Activated B cell treated with CpG ODN at 0.5 μM for 24 hours (primary cell): ENCODE results near the gene SYCE1L. TPM values are rescaled to one million over a fixed set of nuclear protein-coding genes. Genes with fewer than 3 reads are reported as not detected.

Experiments
- ATAC-seq: fragments of 200-7000 bp; cut with Tn5 transposase; one replicate; pipeline ENCODE4 v1.10.0; 2021; ENCODE audit warnings: low read depth, mild to moderate bottlenecking, moderate library complexity
- CTCF ChIA-PET: fragments of 350-600 bp; sonication (Branson Sonifier 250); formaldehyde crosslinking; loops from one replicate; lab custom pipeline; 2021; ENCODE audit warnings: antibody characterized with exemption; lab: Charles Lee
- POLR2A ChIA-PET: fragments of 350-600 bp; sonication (Branson Sonifier 250); formaldehyde crosslinking; loops from one replicate; lab custom pipeline; 2021; ENCODE audit warnings: antibody characterized with exemption; lab: Charles Lee
- DNase-seq: peaks from one replicate; pipeline ENCODE4 v3.0.0; 2022
- H3K27ac Mint-ChIP-seq: one replicate; pipeline ENCODE4 v1.8.0; 2020; ENCODE audit warnings: mixed read lengths
- H3K27me3 Mint-ChIP-seq: one replicate; pipeline ENCODE4 v1.8.0; 2021; ENCODE audit warnings: mixed read lengths
- H3K36me3 Mint-ChIP-seq: one replicate; pipeline ENCODE4 v1.8.0; 2021; ENCODE audit warnings: low read depth, mixed read lengths
- H3K4me1 Mint-ChIP-seq: one replicate; pipeline ENCODE4 v1.8.0; 2021; ENCODE audit warnings: mixed read lengths
- H3K4me3 Mint-ChIP-seq: one replicate; pipeline ENCODE4 v1.8.0; 2020; ENCODE audit warnings: mild to moderate bottlenecking, mixed read lengths
- H3K9me3 Mint-ChIP-seq: one replicate; pipeline ENCODE4 v1.8.0; 2020; ENCODE audit warnings: mixed read lengths
- CTCF ChIP-seq: fragments of 200-600 bp; IDR thresholded peaks from one replicate; pipeline ENCODE4 v1.8.0; 2022; ENCODE audit warnings: antibody characterized with exemption, mild to moderate bottlenecking
- intact Hi-C: fragments of 100-400 bp; cut with micrococcal nuclease; formaldehyde crosslinking; loops from one replicate; pipeline ENCODE4 v1.15.1; 2024
- total RNA-seq: library from RNA; stranded (reverse); gene quantifications from 2 replicates; pipeline ENCODE4 v1.2.3, GENCODE V29; 2022

Gene SYCE1L
- total RNA-seq, 1 donor from 2014 or later: 5.1 TPM

- Mint-ChIP-seq H3K4me1 (peaks cover 43% of the 10 kb centered on the region), H3K36me3 (peaks cover 51% of the 10 kb centered on the region), H3K27ac (peak within 1 kb of the TSS; percentile 100), H3K4me3 (peak within 1 kb of the TSS; percentile 99), H3K9me3 (no peaks in the 10 kb centered on the region), H3K27me3 (no peaks in the 10 kb centered on the region)
- POLR2A ChIA-PET: interaction anchor here (0.5 to 2.0 kb wide), 8 partner anchors 12 to 1771 kb away, joined by 3 to 20 read pairs (median 4); partner anchors contain the start of genes ADAT1, KARS1, NUDT7 and TERF2IP
- ATAC-seq (peak; percentile 96), DNase-seq (peak; percentile 83)
- TF ChIP-seq CTCF: no peak
- CTCF ChIA-PET: interaction anchor here (1.1 kb wide), 1 partner anchor 19 kb away, joined by 4 read pairs; no protein-coding TSS in a partner anchor
- intact Hi-C loops: loop anchor here (1.0 to 2.0 kb wide), 8 partner anchors 22 to 1810 kb away; partner anchors contain the start of genes ADAT1, GABARAPL2, KARS1 and NUDT7
Observed at GRCh38 chr16:77190478-77191258, 8.5 kb upstream of the SYCE1L start, which contains the start of gene MON1B. TSS of gene MON1B (plus strand) at chr16:77191190. CDS start at chr16:77191486, 296 bp downstream.

- no peak for TF ChIP-seq CTCF
- ATAC-seq (peak; percentile 1), DNase-seq (peak; percentile 31)
- Mint-ChIP-seq H3K4me3 (peak overlapping the region; percentile 99), H3K27ac (peak overlapping the region; percentile 100), H3K4me1 (peaks cover 43% of the 10 kb centered on the region), H3K36me3 (peaks cover 57% of the 10 kb centered on the region), H3K27me3 (no peaks in the 10 kb centered on the region), H3K9me3 (no peaks in the 10 kb centered on the region)
- CTCF ChIA-PET: interaction anchor here (1.1 kb wide), 1 partner anchor 20 kb away, joined by 4 read pairs; no protein-coding TSS in a partner anchor
- POLR2A ChIA-PET: interaction anchor here (0.5 to 2.0 kb wide), 7 partner anchors 11 to 1770 kb away, joined by 3 to 20 read pairs (median 3); partner anchors contain the start of genes ADAT1, KARS1, NUDT7 and TERF2IP
- intact Hi-C loops: loop anchor here (1.0 to 2.0 kb wide), 4 partner anchors 908 to 1625 kb away; partner anchors contain the start of genes ADAT1, GABARAPL2, KARS1 and TERF2IP
Observed at GRCh38 chr16:77191259-77191969, 7.8 kb upstream of the SYCE1L start.

- DNase-seq (no peak), ATAC-seq (no peak)
- intact Hi-C loops: no loop called here
- Mint-ChIP-seq H3K27ac (no peak overlapping the region), H3K4me3 (peak overlapping the region; percentile 99), H3K27me3 (no peaks in the 10 kb centered on the region), H3K9me3 (no peaks in the 10 kb centered on the region), H3K4me1 (peaks cover 43% of the 10 kb centered on the region), H3K36me3 (peaks cover 74% of the 10 kb centered on the region)
- no peak for TF ChIP-seq CTCF
- ChIA-PET POLR2A (no interaction called here), CTCF (no interaction called here)
Observed at GRCh38 chr16:77193377-77193776, 5.8 kb upstream of the SYCE1L start.

DNA sequence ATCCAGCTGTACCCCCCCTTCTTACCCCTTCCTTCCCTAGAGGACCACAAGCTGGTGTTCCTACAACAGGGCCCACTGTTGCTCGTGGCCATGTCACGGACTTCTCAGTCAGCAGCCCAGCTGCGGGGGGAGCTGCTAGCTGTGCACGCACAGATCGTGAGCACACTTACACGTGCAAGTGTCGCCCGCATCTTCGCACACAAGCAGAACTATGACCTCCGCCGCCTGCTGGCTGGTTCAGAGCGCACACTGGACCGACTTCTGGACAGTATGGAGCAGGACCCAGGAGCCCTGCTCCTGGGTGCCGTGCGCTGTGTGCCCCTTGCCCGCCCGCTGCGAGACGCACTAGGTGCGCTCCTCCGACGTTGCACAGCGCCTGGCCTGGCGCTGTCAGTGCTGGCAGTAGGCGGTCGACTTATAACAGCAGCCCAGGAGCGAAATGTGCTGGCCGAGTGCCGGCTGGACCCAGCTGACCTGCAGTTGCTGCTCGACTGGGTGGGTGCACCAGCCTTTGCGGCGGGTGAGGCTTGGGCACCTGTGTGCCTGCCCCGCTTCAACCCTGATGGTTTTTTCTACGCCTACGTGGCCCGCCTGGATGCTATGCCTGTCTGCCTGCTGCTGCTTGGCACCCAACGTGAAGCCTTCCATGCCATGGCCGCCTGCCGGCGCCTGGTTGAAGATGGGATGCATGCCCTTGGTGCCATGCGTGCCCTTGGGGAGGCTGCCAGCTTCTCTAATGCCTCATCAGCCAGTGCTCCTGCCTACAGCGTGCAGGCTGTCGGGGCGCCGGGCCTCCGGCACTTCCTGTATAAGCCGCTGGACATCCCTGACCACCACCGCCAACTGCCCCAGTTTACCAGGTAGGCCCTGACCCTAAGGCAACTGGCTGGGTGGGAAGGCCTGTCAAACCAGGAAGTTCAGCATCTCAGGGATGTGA, 4.6 kb upstream of the SYCE1L start:
- ATAC-seq (no peak), DNase-seq (no peak)
- no peak overlapping the region for H3K27ac Mint-ChIP-seq
- no peaks in the 10 kb centered on the region for H3K27me3 Mint-ChIP-seq
- POLR2A ChIA-PET: no interaction called here
- CTCF ChIA-PET: no interaction called here
- TF ChIP-seq CTCF: no peak
- peaks cover 37% of the 10 kb centered on the region for H3K4me1 Mint-ChIP-seq
- intact Hi-C loops: no loop called here
- H3K9me3 Mint-ChIP-seq: no peaks in the 10 kb centered on the region
- no peak overlapping the region for H3K4me3 Mint-ChIP-seq
- peaks cover 85% of the 10 kb centered on the region for H3K36me3 Mint-ChIP-seq
